GM12873 (cell line): ENCODE data around the gene DVL1.

Experiments
- TF ChIP-seq, protein P1 (sequence below): IDR thresholded peaks from 2 replicates; pipeline ENCODE4 v1.5.1; 2012; ENCODE audit warnings: low read depth, mild to moderate bottlenecking, moderate library complexity, low read length, control low read depth; ENCODE audit not compliant: insufficient read depth; ENCODE audit errors: missing control alignments

DVL1 gene

DNA sequence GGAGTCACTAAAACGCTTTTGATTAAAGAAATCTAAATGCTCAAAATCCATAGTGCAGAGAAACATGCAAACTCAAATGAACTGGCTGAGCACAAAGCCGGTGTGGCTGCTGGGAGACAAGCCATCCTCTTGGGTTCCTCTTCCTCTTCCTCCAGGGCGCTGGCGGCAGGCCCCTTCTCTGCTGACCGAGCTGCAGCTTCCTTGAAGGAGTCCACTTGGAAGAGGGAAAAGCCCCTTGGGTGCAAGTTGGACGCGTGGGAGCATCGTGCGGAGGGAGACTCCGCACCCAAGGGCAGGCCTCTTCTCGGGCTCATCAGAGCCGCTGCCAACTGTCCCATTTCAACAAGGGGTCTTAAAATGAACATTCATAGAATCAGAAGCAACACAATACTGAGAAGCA, 42.0 kb upstream of the DVL1 start:
- TF ChIP-seq, protein P1, sequence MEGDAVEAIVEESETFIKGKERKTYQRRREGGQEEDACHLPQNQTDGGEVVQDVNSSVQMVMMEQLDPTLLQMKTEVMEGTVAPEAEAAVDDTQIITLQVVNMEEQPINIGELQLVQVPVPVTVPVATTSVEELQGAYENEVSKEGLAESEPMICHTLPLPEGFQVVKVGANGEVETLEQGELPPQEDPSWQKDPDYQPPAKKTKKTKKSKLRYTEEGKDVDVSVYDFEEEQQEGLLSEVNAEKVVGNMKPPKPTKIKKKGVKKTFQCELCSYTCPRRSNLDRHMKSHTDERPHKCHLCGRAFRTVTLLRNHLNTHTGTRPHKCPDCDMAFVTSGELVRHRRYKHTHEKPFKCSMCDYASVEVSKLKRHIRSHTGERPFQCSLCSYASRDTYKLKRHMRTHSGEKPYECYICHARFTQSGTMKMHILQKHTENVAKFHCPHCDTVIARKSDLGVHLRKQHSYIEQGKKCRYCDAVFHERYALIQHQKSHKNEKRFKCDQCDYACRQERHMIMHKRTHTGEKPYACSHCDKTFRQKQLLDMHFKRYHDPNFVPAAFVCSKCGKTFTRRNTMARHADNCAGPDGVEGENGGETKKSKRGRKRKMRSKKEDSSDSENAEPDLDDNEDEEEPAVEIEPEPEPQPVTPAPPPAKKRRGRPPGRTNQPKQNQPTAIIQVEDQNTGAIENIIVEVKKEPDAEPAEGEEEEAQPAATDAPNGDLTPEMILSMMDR: no peak

DNA sequence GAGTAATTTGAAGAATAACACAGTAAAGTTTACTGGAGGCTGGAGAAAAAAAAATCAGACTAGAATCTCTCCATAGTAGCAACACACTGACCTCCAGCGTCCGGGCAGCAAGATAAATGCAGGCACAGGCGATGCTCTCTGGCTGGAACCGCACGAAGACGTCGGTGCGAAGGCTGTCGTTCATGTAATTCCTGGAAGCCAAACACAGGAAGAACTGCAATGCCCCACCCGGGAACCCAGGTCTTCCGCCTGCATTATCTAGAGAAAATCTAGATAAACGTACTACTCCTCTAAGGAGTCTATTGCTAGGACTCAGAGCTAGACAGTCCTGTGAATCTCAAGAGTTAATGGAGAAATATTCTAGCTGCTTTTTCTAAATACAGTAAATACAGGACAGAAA, 41.5 kb upstream of the DVL1 start:
- TF ChIP-seq, protein P1: no peak

DNA sequence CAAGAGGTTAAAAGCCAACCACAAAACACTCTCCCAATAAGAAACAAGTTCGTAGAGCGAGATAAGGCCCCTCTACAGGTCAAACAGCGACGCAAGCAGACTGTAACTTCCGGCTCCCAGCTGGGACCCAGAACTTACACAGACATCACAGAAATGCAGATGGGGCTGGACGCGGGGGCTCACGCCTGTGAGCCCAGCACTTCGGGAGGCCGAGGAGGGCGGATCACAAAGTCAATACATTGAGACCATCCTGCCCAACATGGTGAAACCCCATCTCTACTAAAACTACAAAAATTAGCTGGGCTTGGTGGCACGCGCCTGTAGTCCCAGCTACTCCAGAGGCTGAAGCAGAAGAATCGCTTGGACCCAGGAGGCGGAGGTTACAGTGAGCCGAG, 38.9 kb upstream of the DVL1 start:
- TF ChIP-seq, protein P1: no peak

DNA sequence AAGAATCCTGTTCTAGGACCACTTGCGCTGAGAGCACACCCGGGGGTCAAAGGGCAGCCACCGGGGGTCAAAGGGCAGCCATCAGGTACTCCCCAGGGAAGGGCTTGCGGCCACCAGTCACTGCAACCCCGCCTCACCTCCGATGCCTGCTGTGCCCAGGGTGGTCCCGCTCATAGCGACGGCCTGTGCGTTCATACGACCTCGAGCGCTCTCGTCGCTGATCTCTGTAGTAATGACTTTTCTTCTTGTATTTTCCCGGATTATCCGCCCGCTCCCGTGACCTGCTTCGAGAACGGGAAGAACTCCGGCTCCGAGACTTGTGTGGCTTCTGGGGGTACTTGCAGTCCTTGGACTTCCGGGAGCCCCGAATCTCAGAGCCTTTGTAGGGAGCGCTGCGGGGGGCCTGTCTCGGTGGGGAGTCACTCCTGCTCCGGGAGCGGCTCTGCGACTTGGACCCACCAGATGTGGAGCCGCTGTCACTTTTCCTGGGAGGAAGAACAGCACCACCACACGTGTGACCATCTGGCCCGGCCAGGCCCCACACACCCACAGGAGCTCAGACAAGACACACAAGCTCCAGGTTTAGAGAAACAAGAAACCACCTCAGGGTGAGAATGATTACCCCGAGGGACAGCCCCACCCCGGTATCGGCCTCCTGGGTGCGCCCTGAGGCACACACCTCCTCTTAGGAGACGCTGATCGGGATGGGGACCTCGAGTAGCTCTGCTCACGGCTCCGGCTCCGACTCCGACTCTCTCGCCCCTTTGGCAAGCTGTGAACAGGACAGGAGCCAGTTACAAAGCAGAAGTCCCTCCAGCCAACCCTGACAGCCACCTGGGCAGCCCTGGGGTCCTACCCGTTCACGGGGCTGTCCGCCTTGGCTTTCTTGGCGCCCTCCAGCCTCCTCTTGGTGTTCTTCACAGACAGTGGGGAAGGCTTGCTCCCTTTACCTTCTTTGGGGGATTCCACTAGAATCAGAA, 38.2 kb upstream of the DVL1 start:
- TF ChIP-seq, protein P1: no peak

DNA sequence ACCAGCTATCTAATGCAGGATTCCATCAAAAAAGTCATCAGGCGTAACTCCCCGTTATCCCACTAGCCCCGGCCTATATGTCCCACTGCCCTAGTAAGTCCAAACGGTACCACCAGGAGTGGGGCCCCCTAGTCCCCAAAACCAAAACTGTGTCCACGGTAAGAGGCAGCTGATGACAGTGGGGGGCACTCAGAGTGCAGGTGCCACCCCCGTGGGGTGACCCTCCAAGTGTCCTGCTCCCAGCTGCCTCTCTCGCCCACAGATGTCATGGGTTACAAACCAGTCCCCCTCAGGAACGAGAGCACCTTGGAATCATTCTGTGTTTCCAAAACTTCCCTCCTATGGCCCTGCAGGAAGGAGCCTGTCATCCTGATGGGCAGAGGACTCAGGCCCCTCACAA, 36.7 kb upstream of the DVL1 start:
- TF ChIP-seq, protein P1: no peak

DNA sequence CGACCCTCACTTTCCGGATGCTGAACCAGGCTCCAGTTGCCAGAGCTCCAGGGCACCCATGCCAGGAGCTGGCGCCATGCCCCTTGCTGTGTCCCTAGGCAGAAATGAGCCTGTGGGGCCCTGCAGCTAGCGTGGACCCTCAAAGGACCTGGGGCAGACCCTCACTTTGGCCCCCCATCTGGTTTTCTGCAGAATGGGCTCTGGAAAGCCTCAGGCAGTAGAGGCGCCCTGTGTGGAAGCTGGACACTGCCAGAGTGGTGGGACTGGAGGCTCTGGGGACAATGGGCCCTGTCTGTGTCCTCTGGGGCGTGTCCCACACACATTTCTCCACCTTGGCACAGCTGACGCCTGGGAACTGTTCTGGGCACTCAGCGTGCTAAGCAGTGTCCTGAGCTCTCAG, 32.1 kb upstream of the DVL1 start:
- TF ChIP-seq, protein P1: no peak

DNA sequence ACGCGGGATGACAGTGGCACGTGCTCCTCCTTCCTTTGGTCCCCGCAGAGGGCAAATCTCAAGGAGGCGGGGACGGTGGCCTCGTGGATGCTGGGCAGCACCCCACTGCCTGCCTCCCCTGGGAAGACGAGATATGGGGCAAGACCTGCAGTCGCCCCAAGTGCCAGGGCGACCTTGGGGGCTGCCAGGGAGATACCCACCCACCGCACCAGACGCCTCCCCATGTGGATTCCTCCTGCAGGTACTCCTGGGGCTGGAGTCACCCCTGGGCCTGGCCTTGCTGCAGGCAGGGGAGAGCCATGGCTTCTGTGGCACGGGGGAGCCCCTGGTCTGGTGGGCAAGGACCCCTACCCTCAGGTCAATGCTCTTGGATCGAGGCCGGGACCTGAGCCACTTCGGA, 31.6 kb upstream of the DVL1 start:
- TF ChIP-seq, protein P1: no peak
